Measurements from ENCODE around the gene SRBD1. TPM values are rescaled to one million over a fixed set of nuclear protein-coding genes. Genes with fewer than 3 reads are reported as not detected.

Gene SRBD1
- total RNA-seq, result 20.1 and 25.9 TPM in 2 replicates

GRCh38 chr2:45611020-45611859 is at the start of gene SRBD1:
SRBD1 (minus strand) TSS chr2:45611267; CDS start chr2:45605441, 5,826 bp downstream.

GRCh38 chr2:45651415-45652089 is 40.5 kb upstream of the SRBD1 start, which contains the start of gene PRKCE:
PRKCE (plus strand) TSS chr2:45651675.

Other genes starting within 250 kb of the SRBD1 start
- 8.2 and 13.8 TPM in 2 replicates for gene PRKCE, start 40.4 kb upstream of the SRBD1 start, total RNA-seq

Measured in regular cardiac myocyte (primary cell).